Measurements from ENCODE around the gene C11orf91.

The C11orf91 gene

DNA sequence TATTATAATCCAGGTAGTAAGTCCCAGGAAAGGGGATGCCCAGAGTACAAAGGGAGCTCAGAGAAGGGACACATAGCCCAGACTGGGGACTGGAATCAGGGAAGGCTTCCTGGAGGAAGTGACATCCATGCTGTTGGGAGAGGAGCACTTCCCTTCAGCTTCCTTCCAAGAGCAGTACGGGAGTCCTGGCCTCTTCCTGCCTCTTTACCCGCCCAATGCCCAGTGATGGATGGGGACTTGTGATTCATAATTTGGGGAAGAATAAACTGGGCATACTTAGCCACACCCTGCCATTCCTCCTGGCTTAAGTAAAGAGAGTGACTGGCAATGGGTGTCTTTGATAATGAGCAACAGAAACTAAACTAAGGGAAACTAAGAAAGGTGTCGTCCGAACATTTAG is 11.5 kb downstream of the C11orf91 start:
- Histone ChIP-seq H3K9me3 (ENCODE audit: severe bottlenecking) (peaks cover 5% of the 10 kb centered on the region), H3K27ac (no peak overlapping the region), H3K4me3 (ENCODE audit: low read depth, low read length) (no peak overlapping the region), H3K36me3 (no peaks in the 10 kb centered on the region), H3K27me3 (ENCODE audit: insufficient read depth, low read depth, severe bottlenecking) (no peaks in the 10 kb centered on the region)
- DNase-seq = no peak
- TF ChIP-seq, protein P1, sequence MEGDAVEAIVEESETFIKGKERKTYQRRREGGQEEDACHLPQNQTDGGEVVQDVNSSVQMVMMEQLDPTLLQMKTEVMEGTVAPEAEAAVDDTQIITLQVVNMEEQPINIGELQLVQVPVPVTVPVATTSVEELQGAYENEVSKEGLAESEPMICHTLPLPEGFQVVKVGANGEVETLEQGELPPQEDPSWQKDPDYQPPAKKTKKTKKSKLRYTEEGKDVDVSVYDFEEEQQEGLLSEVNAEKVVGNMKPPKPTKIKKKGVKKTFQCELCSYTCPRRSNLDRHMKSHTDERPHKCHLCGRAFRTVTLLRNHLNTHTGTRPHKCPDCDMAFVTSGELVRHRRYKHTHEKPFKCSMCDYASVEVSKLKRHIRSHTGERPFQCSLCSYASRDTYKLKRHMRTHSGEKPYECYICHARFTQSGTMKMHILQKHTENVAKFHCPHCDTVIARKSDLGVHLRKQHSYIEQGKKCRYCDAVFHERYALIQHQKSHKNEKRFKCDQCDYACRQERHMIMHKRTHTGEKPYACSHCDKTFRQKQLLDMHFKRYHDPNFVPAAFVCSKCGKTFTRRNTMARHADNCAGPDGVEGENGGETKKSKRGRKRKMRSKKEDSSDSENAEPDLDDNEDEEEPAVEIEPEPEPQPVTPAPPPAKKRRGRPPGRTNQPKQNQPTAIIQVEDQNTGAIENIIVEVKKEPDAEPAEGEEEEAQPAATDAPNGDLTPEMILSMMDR (IDR thresholded peaks at IDR 0.05; ENCODE audit: low read depth, low read length) = no peak

DNA sequence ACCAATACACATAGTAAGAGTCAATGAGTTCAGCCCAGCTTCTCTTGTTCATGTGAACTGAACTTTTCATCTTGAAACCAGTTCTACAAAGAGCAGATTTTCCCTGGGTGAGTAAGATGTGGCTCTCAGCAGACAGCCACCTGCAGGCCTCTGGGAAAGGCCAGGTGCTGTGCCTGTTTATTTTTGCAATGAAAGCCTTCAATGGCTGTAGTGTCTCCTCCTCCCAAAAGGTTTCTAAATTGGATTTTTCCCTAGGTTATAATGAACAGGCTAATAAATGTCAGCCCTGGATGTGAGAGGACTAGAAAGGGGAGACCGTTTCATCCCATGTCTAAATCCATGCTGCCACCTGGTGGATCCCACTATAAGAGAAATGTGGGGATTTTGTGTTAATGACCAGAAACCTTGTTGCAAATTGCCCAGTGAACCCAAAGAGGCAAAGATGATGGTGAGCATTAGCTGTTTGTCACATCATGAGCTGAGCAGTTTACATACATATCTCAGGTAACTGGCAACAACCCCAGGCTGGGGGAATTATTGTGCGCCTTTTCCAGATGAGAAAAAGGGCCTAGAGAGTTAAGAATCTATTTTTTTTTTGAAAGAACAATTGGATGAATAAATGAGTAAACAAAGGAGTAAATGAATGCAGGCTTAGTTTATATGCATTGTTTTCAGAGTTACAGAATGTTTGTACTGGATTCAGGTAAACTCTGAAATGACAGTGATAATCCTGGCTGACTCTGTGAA is 12.7 kb downstream of the C11orf91 start:
- DNase-seq = peak; percentile 65
- Histone ChIP-seq H3K27me3 (ENCODE audit: insufficient read depth, low read depth, severe bottlenecking) (no peaks in the 10 kb centered on the region), H3K4me3 (ENCODE audit: low read depth, low read length) (no peak overlapping the region), H3K36me3 (no peaks in the 10 kb centered on the region), H3K9me3 (ENCODE audit: severe bottlenecking) (peaks cover 5% of the 10 kb centered on the region), H3K27ac (no peak overlapping the region)
- TF ChIP-seq, protein P1 (IDR thresholded peaks at IDR 0.05; ENCODE audit: low read depth, low read length) = peak; percentile 73

DNA sequence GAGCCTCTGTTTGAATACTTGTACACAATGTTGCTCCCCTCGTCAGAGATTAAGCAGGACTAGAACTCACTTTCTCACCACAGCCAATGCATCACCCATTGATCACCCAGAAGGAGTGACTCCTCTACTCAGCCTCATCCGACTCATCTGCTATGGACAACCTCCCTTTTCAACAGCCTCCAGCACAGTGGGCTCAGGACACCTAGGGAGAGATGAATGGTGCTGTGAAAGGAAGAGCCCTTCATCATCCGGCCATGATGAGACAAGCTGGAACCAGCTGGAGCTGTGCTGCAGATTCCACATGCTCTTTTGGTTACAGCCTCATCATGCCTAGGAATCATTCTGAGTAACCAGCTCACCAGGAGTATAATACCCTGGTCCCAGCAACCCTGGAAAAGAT is 15.5 kb downstream of the C11orf91 start:
- Histone ChIP-seq H3K9me3 (ENCODE audit: severe bottlenecking) (peaks cover 5% of the 10 kb centered on the region), H3K27ac (no peak overlapping the region), H3K4me3 (ENCODE audit: low read depth, low read length) (no peak overlapping the region), H3K36me3 (no peaks in the 10 kb centered on the region), H3K27me3 (ENCODE audit: insufficient read depth, low read depth, severe bottlenecking) (no peaks in the 10 kb centered on the region)
- TF ChIP-seq, protein P1 (IDR thresholded peaks at IDR 0.05; ENCODE audit: low read depth, low read length) = no peak
- no peak for DNase-seq

DNA sequence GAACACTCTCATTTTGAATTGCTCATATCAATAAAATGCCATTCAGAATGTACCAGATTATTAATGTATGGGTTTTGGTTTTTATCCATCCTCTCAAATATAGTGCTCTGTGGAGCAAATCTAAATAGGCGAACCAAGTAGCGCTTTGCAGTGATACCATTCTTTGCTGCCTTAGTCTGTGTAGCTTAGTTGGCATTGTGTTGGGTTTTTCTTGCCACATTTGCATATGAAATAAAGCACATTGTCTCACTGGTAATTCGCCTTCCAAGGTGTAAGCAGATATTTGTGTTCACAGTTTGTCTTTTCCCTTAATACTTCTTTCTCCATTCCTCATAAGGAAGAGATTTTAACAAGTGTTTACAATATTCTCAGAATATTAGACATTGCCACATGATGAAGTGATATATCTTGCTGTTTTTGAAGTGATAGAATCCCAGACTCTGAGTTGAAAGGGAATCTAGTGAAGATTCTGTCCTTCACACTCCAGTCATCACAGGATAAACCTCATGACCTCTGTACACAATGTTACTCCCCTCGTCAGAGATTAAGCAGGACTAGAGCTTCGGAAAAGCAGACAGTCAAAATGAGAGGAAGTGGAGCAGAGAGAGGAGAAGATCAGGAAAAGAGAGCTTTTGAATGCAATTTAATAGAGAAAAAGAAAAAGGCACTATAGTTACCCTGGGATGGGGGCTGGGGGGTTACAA is 16.5 kb downstream of the C11orf91 start:
- TF ChIP-seq, protein P1 (IDR thresholded peaks at IDR 0.05; ENCODE audit: low read depth, low read length) = no peak
- Histone ChIP-seq H3K4me3 (ENCODE audit: low read depth, low read length) (no peak overlapping the region), H3K27ac (no peak overlapping the region)

DNA sequence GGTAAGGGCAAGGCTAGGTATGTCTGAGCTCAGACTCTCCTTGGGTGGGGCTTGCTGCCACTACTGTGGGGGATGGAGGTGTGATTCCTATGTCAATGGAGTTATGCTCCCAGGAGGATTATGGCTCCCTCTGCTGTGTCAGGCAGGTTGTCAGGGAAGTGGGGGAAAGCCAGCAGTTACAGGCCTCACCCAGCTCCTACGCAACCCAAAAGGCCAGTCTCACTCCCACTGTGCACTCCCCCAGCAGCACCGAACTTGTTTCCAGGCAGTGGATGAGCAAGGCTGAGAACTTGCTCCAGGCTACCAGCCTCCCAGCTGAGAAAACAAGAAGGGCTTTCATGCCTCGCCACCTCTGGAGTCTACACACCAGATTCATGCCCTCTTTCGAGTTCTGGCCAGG is 18.2 kb downstream of the C11orf91 start:
- peak; percentile 53 for DNase-seq
- H3K27me3 ChIP-seq (ENCODE audit: insufficient read depth, low read depth, severe bottlenecking) = no peaks in the 10 kb centered on the region
- no peaks in the 10 kb centered on the region for H3K36me3 ChIP-seq
- H3K9me3 ChIP-seq (ENCODE audit: severe bottlenecking) = peaks cover 9% of the 10 kb centered on the region
- TF ChIP-seq, protein P1 (IDR thresholded peaks at IDR 0.05; ENCODE audit: low read depth, low read length) = peak; percentile 69
- H3K27ac ChIP-seq = no peak overlapping the region
- no peak overlapping the region for H3K4me3 ChIP-seq (ENCODE audit: low read depth, low read length)

More for the DNA sequence above, 16.5 kb downstream of the C11orf91 start:
- Histone ChIP-seq H3K27me3 (ENCODE audit: insufficient read depth, low read depth, severe bottlenecking) (no peaks in the 10 kb centered on the region), H3K36me3 (no peaks in the 10 kb centered on the region), H3K9me3 (ENCODE audit: severe bottlenecking) (peaks cover 5% of the 10 kb centered on the region)
- DNase-seq = no peak

All from WERI-Rb-1 (cell line).